HG02759 (cell line): ENCODE results near the gene FNBP1.

Source experiments
- ATAC-seq: cut with Tn5 transposase; IDR thresholded peaks from one replicate; pipeline ENCODE4 v1.9.1; 2021; ENCODE audit warnings: mild to moderate bottlenecking, moderate library complexity; ENCODE audit not compliant: unreplicated experiment

The FNBP1 gene

GRCh38 chr9:129879991-129880653, 162.9 kb downstream of the FNBP1 start:
- ATAC-seq: no peak

GRCh38 chr9:129879103-129879699, 163.8 kb downstream of the FNBP1 start:
- ATAC-seq: no peak

GRCh38 chr9:129878291-129878690, 164.7 kb downstream of the FNBP1 start:
- ATAC-seq: no peak

GRCh38 chr9:129876815-129877214, 166.2 kb downstream of the FNBP1 start:
- ATAC-seq: no peak

GRCh38 chr9:129875687-129876395, 167.1 kb downstream of the FNBP1 start:
- ATAC-seq: no peak

GRCh38 chr9:129875181-129875611, 167.8 kb downstream of the FNBP1 start:
- ATAC-seq: no peak

GRCh38 chr9:129874261-129875101, 168.5 kb downstream of the FNBP1 start:
- no peak for ATAC-seq

GRCh38 chr9:129873563-129874190, 169.3 kb downstream of the FNBP1 start:
- ATAC-seq: no peak

- no peak for ATAC-seq
Observed at GRCh38 chr9:129871046-129871445, 171.9 kb downstream of the FNBP1 start.

- ATAC-seq: no peak
Observed at GRCh38 chr9:129869585-129870501, 173.1 kb downstream of the FNBP1 start.

GRCh38 chr9:129868872-129869486, 174.0 kb downstream of the FNBP1 start:
- no peak for ATAC-seq

GRCh38 chr9:129868023-129868871, 174.7 kb downstream of the FNBP1 start:
- no peak for ATAC-seq

GRCh38 chr9:129867136-129868022, 175.6 kb downstream of the FNBP1 start:
- ATAC-seq: no peak

GRCh38 chr9:129866394-129867135, 176.4 kb downstream of the FNBP1 start:
- no peak for ATAC-seq

GRCh38 chr9:129865668-129866320, 177.2 kb downstream of the FNBP1 start:
- no peak for ATAC-seq

- ATAC-seq: no peak
Observed at GRCh38 chr9:129864991-129865647, 177.9 kb downstream of the FNBP1 start.
